AG09319 (cell line): ENCODE data around the gene HAGHL.
A peak's percentile ranks its signal among the peaks of the same experiment; 100 is the strongest.
"Not testable (repeated sequence)": the region's sequence is repeated elsewhere in the genome, so short reads cannot be mapped to it uniquely, and the experiment has no call there.

ENCODE experiments used
- DNase-seq: peaks from one replicate; pipeline ENCODE4 v3.0.0-alpha.2; 2010; ENCODE audit warnings: low read depth; ENCODE audit errors: extremely low read depth
- CTCF ChIP-seq: IDR thresholded peaks from 2 replicates; pipeline ENCODE4 v1.5.1; 2011; ENCODE audit warnings: low read depth, mild to moderate bottlenecking, inconsistent platforms, low read length, moderate library complexity

HAGHL gene

GRCh38 chr16:745739-746138 is 18.8 kb downstream of the HAGHL start:
- DNase-seq, result no peak
- peak; percentile 7 for TF ChIP-seq CTCF

- no peak for DNase-seq
- no peak for TF ChIP-seq CTCF
Measured at GRCh38 chr16:746637-747036, 19.7 kb downstream of the HAGHL start.

- no peak for DNase-seq
- no peak for TF ChIP-seq CTCF
Measured at GRCh38 chr16:747978-748746, 21.3 kb downstream of the HAGHL start.

- no peak for TF ChIP-seq CTCF
- peak; percentile 60 for DNase-seq
Measured at GRCh38 chr16:749010-749409, 22.1 kb downstream of the HAGHL start.

GRCh38 chr16:750485-750884 is 23.6 kb downstream of the HAGHL start:
- TF ChIP-seq CTCF, result no peak
- DNase-seq, result no peak

- no peak for TF ChIP-seq CTCF
- no peak for DNase-seq
Measured at GRCh38 chr16:751152-752006, 24.5 kb downstream of the HAGHL start.

GRCh38 chr16:752007-752312 is 25.1 kb downstream of the HAGHL start:
- TF ChIP-seq CTCF, result no peak
- no peak for DNase-seq

GRCh38 chr16:754121-754607 is 27.3 kb downstream of the HAGHL start:
- DNase-seq, result not testable (repeated sequence)
